SU-DHL-6 (cell line): ENCODE measurements around the gene ATG13.

ENCODE experiments used
- CTCF ChIP-seq: fragments of 200-600 bp; sonication (generic); IDR thresholded peaks from one replicate; pipeline ENCODE4 v1.5.1; 2017; ENCODE audit warnings: antibody characterized with exemption, mild to moderate bottlenecking, low read length, moderate library complexity; ENCODE audit not compliant: insufficient read depth, poor library complexity, severe bottlenecking
- EZH2phosphoT487 ChIP-seq: fragments of 200-600 bp; sonication (generic), shearing (Covaris generic); conservative IDR thresholded peaks from 2 replicates; pipeline ENCODE4 v1.6.1; 2018; ENCODE audit warnings: mild to moderate bottlenecking, antibody characterized with exemption, low read length, moderate library complexity, mixed read lengths

GRCh38 chr11:46612326-46612725 is 5.0 kb upstream of the ATG13 start:
- TF ChIP-seq CTCF, result no peak
- no peak for TF ChIP-seq EZH2phosphoT487
